C1 segment of cervical spinal cord (tissue), 14 donors: Measurements from ENCODE around the gene LRMDA.
A peak's percentile ranks its signal among the peaks of the same experiment; 100 is the strongest.
"Not testable (repeated sequence)": the region's sequence is repeated elsewhere in the genome, so short reads cannot be mapped to it uniquely, and the experiment has no call there.

Experiments
- DNase-seq, 14 donors: peaks; one replicate each; lab custom pipeline; 2025; lab: John Stamatoyannopoulos, UW

LRMDA gene

GRCh38 chr10:76466836-76467503 lies 1035.5 kb downstream of the LRMDA start:
- no peak for DNase-seq

GRCh38 chr10:76469675-76470074 lies 1038.3 kb downstream of the LRMDA start:
- DNase-seq: no peak

GRCh38 chr10:76479103-76479790 lies 1047.8 kb downstream of the LRMDA start:
- DNase-seq: no peak

- DNase-seq: no peak
These were observed 1049.8 kb downstream of the LRMDA start for GRCh38 chr10:76481178-76481577.

GRCh38 chr10:76487582-76487981 lies 1056.2 kb downstream of the LRMDA start:
- DNase-seq: no peak

GRCh38 chr10:76488602-76489001 lies 1057.2 kb downstream of the LRMDA start:
- DNase-seq: no peak

- DNase-seq: no peak
These were observed 1059.8 kb downstream of the LRMDA start for GRCh38 chr10:76491216-76491615.

GRCh38 chr10:76492026-76492425 lies 1060.6 kb downstream of the LRMDA start:
- DNase-seq: no peak

- DNase-seq: no peak
These were observed 1061.5 kb downstream of the LRMDA start for GRCh38 chr10:76492678-76493472.

- no peak for DNase-seq
These were observed 1066.2 kb downstream of the LRMDA start for GRCh38 chr10:76497666-76498065.

GRCh38 chr10:76504823-76505222 lies 1073.4 kb downstream of the LRMDA start:
- no peak for DNase-seq

- no peak for DNase-seq
These were observed 1078.0 kb downstream of the LRMDA start for GRCh38 chr10:76509446-76509845.

GRCh38 chr10:76514321-76514720 lies 1082.9 kb downstream of the LRMDA start:
- no peak for DNase-seq

- no peak for DNase-seq
These were observed 1083.4 kb downstream of the LRMDA start for GRCh38 chr10:76514869-76515268.

GRCh38 chr10:76522547-76522946 lies 1091.1 kb downstream of the LRMDA start:
- no peak for DNase-seq

- peak in 2 of 14 donors; percentile 19 to 59 for DNase-seq
These were observed 1091.8 kb downstream of the LRMDA start for GRCh38 chr10:76523246-76523645.

- no peak for DNase-seq
These were observed 1092.4 kb downstream of the LRMDA start for GRCh38 chr10:76523791-76524351.

GRCh38 chr10:76526833-76527232 lies 1095.4 kb downstream of the LRMDA start:
- not testable (repeated sequence) for DNase-seq

GRCh38 chr10:76540331-76540730 lies 1108.9 kb downstream of the LRMDA start:
- no peak for DNase-seq

- no peak for DNase-seq
These were observed 1109.4 kb downstream of the LRMDA start for GRCh38 chr10:76540786-76541185.

- no peak for DNase-seq
These were observed 1110.4 kb downstream of the LRMDA start for GRCh38 chr10:76541852-76542251.

GRCh38 chr10:76542307-76542930 lies 1111.0 kb downstream of the LRMDA start:
- no peak for DNase-seq
